HCT116 (cell line): ENCODE data around the gene PRKAG2. TPM values are rescaled to one million over a fixed set of nuclear protein-coding genes. Genes with fewer than 3 reads are reported as not detected.

Experiments
- ATAC-seq: fragments of 200-7000 bp; cut with Tn5 transposase; 2 replicates; pipeline ENCODE4 v1.9.1; 2020; ENCODE audit warnings: mild to moderate bottlenecking, moderate library complexity
- BruUV-seq: library from RNA; stranded (reverse); fragments of 400-500 nt; replicated peaks from 2 replicates; lab custom pipeline; 2021; lab: Mats Ljungman, UMichigan
- CTCF ChIA-PET: fragments of 300-600 bp; sonication (Branson Sonifier 250); formaldehyde crosslinking; loops from one replicate; lab custom pipeline; 2021; ENCODE audit warnings: antibody characterized with exemption; lab: Charles Lee
- POLR2A ChIA-PET: fragments of 300-600, 350-600 bp; sonication (Branson Sonifier 250); formaldehyde crosslinking; loops from one replicate; lab custom pipeline; 2021; ENCODE audit warnings: antibody characterized with exemption; lab: Charles Lee
- RAD21 ChIA-PET, 2 experiments: fragments of 300-600 bp; sonication (Branson Sonifier 250); formaldehyde crosslinking; loops; one replicate each; lab custom pipeline; 2023; ENCODE audit warnings: low total read pairs in 2 of 2; ENCODE audit not compliant: uncharacterized antibody in 2 of 2, unreplicated experiment in 2 of 2, low non-redundant PET in 1 of 2; lab: Charles Lee
- DNase-seq: peaks from one replicate; pipeline ENCODE4 v3.0.0-alpha.2; 2010; ENCODE audit warnings: low read depth, low spot score
- H2AFZ ChIP-seq: fragments of 200-600 bp; shearing (Covaris generic), sonication (generic); 2 replicates; pipeline ENCODE4 v1.6.1; 2017; ENCODE audit warnings: low read depth, mixed run types, mixed read lengths, antibody characterized with exemption, low read length; ENCODE audit not compliant: poor library complexity, severe bottlenecking
- H3K27ac ChIP-seq: 2 replicates; pipeline ENCODE4 v1.5.1; 2012; ENCODE audit warnings: low read depth, low read length
- H3K27me3 ChIP-seq: fragments of 200-600 bp; sonication (generic); 2 replicates; pipeline ENCODE4 v1.6.1; 2016; ENCODE audit warnings: mixed run types, low read length, mixed read lengths; ENCODE audit not compliant: insufficient read depth
- H3K36me3 ChIP-seq, 2 experiments: fragments of 200-500 bp in 1 of 2; fragments of 200-600 bp in 1 of 2; sonication (Bioruptor generic) in 1 of 2; sonication (generic) in 1 of 2; 2 replicates each; pipeline versions ENCODE4 v1.5.1 to v1.6.1; 2014 to 2016; ENCODE audit warnings: low read length in 2 of 2, inconsistent platforms in 1 of 2, mixed read lengths in 1 of 2, mixed run types in 1 of 2; ENCODE audit not compliant: insufficient read depth in 2 of 2, control insufficient read depth in 1 of 2
- H3K4me1 ChIP-seq, 2 experiments: fragments of 200-600 bp in 1 of 2; sonication (generic) in 1 of 2; 2 replicates each; pipeline versions ENCODE4 v1.5.1 to v1.6.1; 2012 to 2017; ENCODE audit warnings: low read length in 2 of 2, inconsistent platforms in 1 of 2, mild to moderate bottlenecking in 1 of 2, mixed read lengths in 1 of 2, mixed run types in 1 of 2, moderate library complexity in 1 of 2; ENCODE audit not compliant: insufficient read depth in 2 of 2, control insufficient read depth in 1 of 2
- H3K4me2 ChIP-seq: fragments of 200-600 bp; sonication (generic); 2 replicates; pipeline ENCODE4 v1.6.1; 2017; ENCODE audit warnings: mixed run types, low read length, mixed read lengths
- H3K4me3 ChIP-seq, 2 experiments: fragments of 200-600 bp in 1 of 2; sonication (generic) in 1 of 2; replicated peaks in 1 of 2; 2 replicates each; pipeline ENCODE4 v1.5.1; 2011 to 2016; ENCODE audit warnings: low read length in 2 of 2, control low read depth in 1 of 2, low read depth in 1 of 2, mild to moderate bottlenecking in 1 of 2, mixed read lengths in 1 of 2, mixed run types in 1 of 2
- H3K79me2 ChIP-seq: fragments of 200-600 bp; sonication (generic); 2 replicates; pipeline ENCODE4 v1.6.1; 2017; ENCODE audit warnings: mild to moderate bottlenecking, mixed run types, low read length, moderate library complexity, mixed read lengths; ENCODE audit not compliant: insufficient read depth
- H3K9ac ChIP-seq: fragments of 200-600 bp; sonication (generic); 2 replicates; pipeline ENCODE4 v1.6.1; 2016; ENCODE audit warnings: low read length, mixed read lengths
- H3K9me2 ChIP-seq: fragments of 200-600 bp; sonication (generic), shearing (Covaris generic); 2 replicates; pipeline ENCODE4 v1.6.1; 2017; ENCODE audit warnings: mixed run types, mild to moderate bottlenecking, moderate library complexity; ENCODE audit not compliant: insufficient read depth
- H3K9me3 ChIP-seq, 2 experiments: fragments of 200-500 bp in 1 of 2; fragments of 200-600 bp in 1 of 2; sonication (Bioruptor generic) in 1 of 2; sonication (generic) in 1 of 2; 2 replicates each; pipeline ENCODE4 v1.6.1; 2014 to 2017; ENCODE audit warnings: low read length in 2 of 2, mixed read lengths in 2 of 2, inconsistent platforms in 1 of 2, low read depth in 1 of 2, mild to moderate bottlenecking in 1 of 2, mixed run types in 1 of 2, moderate library complexity in 1 of 2; ENCODE audit not compliant: control insufficient read depth in 1 of 2, insufficient read depth in 1 of 2
- H4K20me1 ChIP-seq: fragments of 200-600 bp; sonication (generic), shearing (Covaris generic); 2 replicates; pipeline ENCODE4 v1.6.1; 2017; ENCODE audit warnings: mixed run types, mild to moderate bottlenecking, moderate library complexity; ENCODE audit not compliant: insufficient read depth
- CBX3 ChIP-seq: IDR thresholded peaks from 2 replicates; pipeline ENCODE4 v1.6.1; 2012; ENCODE audit warnings: low read depth
- POLR2AphosphoS5 ChIP-seq: IDR thresholded peaks from 2 replicates; pipeline ENCODE4 v1.6.1; 2011; ENCODE audit warnings: mild to moderate bottlenecking, low read depth, low read length, moderate library complexity
- SP1 ChIP-seq: IDR thresholded peaks from 2 replicates; pipeline ENCODE4 v1.6.1; 2012; ENCODE audit warnings: low read depth
- TCF7L2 ChIP-seq: IDR thresholded peaks from 2 replicates; pipeline ENCODE4 v1.7.0; 2011; ENCODE audit warnings: borderline replicate concordance, inconsistent platforms; ENCODE audit not compliant: insufficient read depth, insufficient read length; ENCODE audit errors: extremely low read depth
- intact Hi-C: fragments of 100-400 bp; cut with micrococcal nuclease; formaldehyde crosslinking; loops from 2 replicates; pipeline ENCODE4 v1.10.0; 2022
- total RNA-seq: library from RNA; stranded (reverse); gene quantifications from one replicate; pipeline ENCODE4 v1.2.1, GENCODE V29; 2021; ENCODE audit not compliant: unreplicated experiment
- TF ChIP-seq, protein P1 (sequence below): IDR thresholded peaks from 2 replicates; pipeline ENCODE4 v1.6.1; 2012
- TF ChIP-seq, protein P2 (sequence below): IDR thresholded peaks from 2 replicates; pipeline ENCODE4 v1.6.1; 2012; ENCODE audit warnings: low read depth

Gene PRKAG2
- total RNA-seq, 1 experiment from 2014 or later, result 23.6 TPM

DNA sequence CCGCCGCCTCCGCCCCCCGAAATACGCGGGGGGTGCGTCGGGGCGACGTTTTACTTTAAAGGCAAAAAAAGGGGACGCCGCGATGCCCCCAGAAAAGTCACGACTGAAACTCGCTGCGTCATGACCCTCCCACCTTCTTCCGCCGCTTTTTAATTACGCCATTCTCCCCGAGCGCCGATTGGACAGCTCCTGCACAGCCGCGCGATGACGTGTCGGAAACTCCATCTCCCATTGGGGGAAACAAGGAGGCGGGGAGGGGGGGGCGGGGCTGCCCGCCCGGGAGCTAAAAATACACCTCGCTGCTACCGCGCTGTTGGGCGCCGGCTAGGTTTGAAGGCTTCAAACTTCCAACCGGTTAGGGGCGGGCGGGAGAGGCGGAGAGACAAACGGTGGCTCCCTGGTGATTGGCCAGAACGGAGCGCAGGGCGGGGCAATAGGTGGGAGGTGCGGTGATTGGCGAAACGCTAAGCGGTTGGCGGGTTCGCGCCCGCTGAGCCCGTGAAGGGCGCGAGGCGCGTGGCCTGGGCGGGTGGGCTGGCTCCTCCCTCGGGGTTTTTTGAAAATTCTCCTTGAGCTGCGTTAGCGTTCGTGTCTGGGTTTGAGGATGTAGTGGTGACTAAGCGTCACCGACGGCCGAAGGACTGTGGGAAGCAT is 357.0 kb downstream of the PRKAG2 start, which contains the start of gene RHEB:
TSS of gene RHEB (minus strand) at position 131 of the 654 bp plus-strand sequence. CDS start 384 bp downstream, outside the sequence.
- H3K9me2 ChIP-seq, result no peaks in the 10 kb centered on the region
- H3K9ac ChIP-seq, result peak within 1 kb of the TSS; percentile 97
- RAD21 ChIA-PET, result no interaction called here
- DNase-seq (peak; percentile 98), ATAC-seq (peak; percentile 88)
- intact Hi-C loops, result no loop called here
- no peaks in the 10 kb centered on the region for H3K27me3 ChIP-seq
- no peak for TF ChIP-seq TCF7L2
- TF ChIP-seq, protein P1, sequence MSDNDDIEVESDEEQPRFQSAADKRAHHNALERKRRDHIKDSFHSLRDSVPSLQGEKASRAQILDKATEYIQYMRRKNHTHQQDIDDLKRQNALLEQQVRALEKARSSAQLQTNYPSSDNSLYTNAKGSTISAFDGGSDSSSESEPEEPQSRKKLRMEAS, result peak; percentile 97
- TF ChIP-seq CBX3, result peak; percentile 92
- TF ChIP-seq, protein P2, sequence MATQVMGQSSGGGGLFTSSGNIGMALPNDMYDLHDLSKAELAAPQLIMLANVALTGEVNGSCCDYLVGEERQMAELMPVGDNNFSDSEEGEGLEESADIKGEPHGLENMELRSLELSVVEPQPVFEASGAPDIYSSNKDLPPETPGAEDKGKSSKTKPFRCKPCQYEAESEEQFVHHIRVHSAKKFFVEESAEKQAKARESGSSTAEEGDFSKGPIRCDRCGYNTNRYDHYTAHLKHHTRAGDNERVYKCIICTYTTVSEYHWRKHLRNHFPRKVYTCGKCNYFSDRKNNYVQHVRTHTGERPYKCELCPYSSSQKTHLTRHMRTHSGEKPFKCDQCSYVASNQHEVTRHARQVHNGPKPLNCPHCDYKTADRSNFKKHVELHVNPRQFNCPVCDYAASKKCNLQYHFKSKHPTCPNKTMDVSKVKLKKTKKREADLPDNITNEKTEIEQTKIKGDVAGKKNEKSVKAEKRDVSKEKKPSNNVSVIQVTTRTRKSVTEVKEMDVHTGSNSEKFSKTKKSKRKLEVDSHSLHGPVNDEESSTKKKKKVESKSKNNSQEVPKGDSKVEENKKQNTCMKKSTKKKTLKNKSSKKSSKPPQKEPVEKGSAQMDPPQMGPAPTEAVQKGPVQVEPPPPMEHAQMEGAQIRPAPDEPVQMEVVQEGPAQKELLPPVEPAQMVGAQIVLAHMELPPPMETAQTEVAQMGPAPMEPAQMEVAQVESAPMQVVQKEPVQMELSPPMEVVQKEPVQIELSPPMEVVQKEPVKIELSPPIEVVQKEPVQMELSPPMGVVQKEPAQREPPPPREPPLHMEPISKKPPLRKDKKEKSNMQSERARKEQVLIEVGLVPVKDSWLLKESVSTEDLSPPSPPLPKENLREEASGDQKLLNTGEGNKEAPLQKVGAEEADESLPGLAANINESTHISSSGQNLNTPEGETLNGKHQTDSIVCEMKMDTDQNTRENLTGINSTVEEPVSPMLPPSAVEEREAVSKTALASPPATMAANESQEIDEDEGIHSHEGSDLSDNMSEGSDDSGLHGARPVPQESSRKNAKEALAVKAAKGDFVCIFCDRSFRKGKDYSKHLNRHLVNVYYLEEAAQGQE, result no peak
- peak; percentile 34; the same call in 1 of the 2 replicates for TF ChIP-seq POLR2AphosphoS5
- peak; percentile 87 for TF ChIP-seq SP1
- CTCF ChIA-PET, result interaction anchor here (1.0 kb wide), 1 partner anchor 100 kb away, joined by 3 read pairs; no protein-coding TSS in a partner anchor
- BruUV-seq, result no TSS peak
- no peaks in the 10 kb centered on the region for H3K9me3 ChIP-seq
- peak within 1 kb of the TSS; percentile 97 to 99 for H3K4me3 ChIP-seq
- POLR2A ChIA-PET, result interaction anchor here (1.0 kb wide), 1 partner anchor 11 kb away, joined by 6 read pairs; no protein-coding TSS in a partner anchor
- peak within 1 kb of the TSS; percentile 85 for H3K4me2 ChIP-seq
- peaks cover 16 to 42% of the 10 kb centered on the region in 2 experiments for H3K4me1 ChIP-seq
- no peaks in the 10 kb centered on the region for H3K36me3 ChIP-seq
- H2AFZ ChIP-seq, result no peak within 1 kb of the TSS
- H4K20me1 ChIP-seq, result peaks cover 25% of the 10 kb centered on the region
- peak within 1 kb of the TSS; percentile 97 for H3K27ac ChIP-seq
- peaks cover 44% of the 10 kb centered on the region for H3K79me2 ChIP-seq
